ENCODE data around the gene SCAANT1. TPM values are rescaled to one million over a fixed set of nuclear protein-coding genes. Genes with fewer than 3 reads are reported as not detected.

The SCAANT1 gene
- total RNA-seq, 1 experiment from 2014 or later, result not detected

- DNase-seq (ENCODE audit: low read depth), result peak; percentile 16
Observed at GRCh38 chr3:63864008-63864964, 47.9 kb downstream of the SCAANT1 start.

DNA sequence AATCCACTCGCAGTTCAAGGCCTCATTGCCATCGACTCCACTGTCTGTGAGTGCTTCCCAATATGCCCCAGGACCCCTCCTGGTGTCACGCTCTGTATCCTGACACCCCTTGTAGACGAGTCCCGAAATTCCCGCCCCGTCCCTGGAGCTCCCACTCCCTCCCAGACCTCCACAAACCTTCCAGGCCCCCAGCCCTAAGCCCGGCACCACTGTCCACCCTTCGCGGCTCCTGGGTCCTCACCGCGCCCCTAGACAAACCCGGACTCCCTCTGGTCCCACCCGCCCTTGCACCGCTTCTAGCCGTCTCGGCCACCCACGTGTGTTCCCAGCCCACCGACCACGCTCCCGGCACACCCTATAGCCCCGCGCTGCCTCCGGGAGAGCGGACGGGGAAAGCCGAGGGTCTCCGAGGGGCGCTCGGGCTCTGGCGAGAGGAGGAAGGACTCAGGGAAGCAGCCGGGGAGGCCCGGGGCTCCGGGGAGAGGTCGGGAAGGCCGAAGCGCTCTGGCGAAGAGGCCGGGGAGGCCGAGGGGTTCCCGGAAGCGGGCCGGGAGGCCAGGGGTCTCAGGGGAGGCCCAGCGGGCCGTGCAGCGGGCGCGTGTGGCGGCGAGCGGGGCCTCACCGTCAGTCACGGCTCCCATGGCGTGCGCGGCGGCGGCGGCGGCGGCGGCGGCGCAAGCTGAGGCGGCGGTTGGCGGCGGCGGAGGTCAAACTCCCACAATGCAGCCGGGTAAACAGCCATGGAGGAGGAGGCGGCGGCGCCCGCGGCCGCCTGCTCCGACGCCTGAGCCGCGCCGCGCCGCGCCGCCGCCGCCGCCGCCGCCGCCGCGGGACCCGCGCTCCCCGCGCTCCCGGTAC, 48.8 kb downstream of the SCAANT1 start, which contains the start of the genes ATXN7 and THOC7:
Gene ATXN7, plus strand, starts transcription at position 718 of the 858 bp plus-strand sequence. CDS start 48,732 bp downstream, outside the sequence.
Gene THOC7, minus strand, starts transcription at position 656 of the 858 bp plus-strand sequence. Its CDS starts 15 bp downstream, at position 641.
- peak; percentile 55 for DNase-seq (ENCODE audit: low read depth)

GRCh38 chr3:63862804-63863149, 49.4 kb downstream of the SCAANT1 start:
- no peak for DNase-seq (ENCODE audit: low read depth)

Other genes starting within 250 kb of the SCAANT1 start
- gene C3orf49, start 93.1 kb downstream of the SCAANT1 start, total RNA-seq (2014; rRNA removed), result not detected in 2 replicates
- 64.6 and 67.8 TPM in 2 replicates for gene THOC7, start 48.6 kb downstream of the SCAANT1 start, total RNA-seq (2014; rRNA removed)
- 7.8 and 10.4 TPM in 2 replicates for gene ATXN7, start 48.5 kb downstream of the SCAANT1 start, total RNA-seq (2014; rRNA removed)
- gene PSMD6, start 111.1 kb upstream of the SCAANT1 start, total RNA-seq (2014; rRNA removed), result 104 and 144 TPM in 2 replicates

All from LHCN-M2 (cell line).